Activated effector memory CD4-positive, alpha-beta T cell treated with anti-CD3 and anti-CD28 coated beads, Interleukin-2, amount 50 U/mL, for 16 hours (primary cell): ENCODE measurements around the gene EFHD1.
"Not testable (repeated sequence)": the region's sequence is repeated elsewhere in the genome, so short reads cannot be mapped to it uniquely, and the experiment has no call there.

ENCODE experiments used
- DNase-seq: peaks from one replicate; pipeline ENCODE4 v3.0.0-alpha.2; 2020

EFHD1 gene

GRCh38 chr2:232697059-232697806 is 63.8 kb downstream of the EFHD1 start, which contains the start of gene GIGYF2:
TSS of gene GIGYF2 (plus strand) at chr2:232697331. CDS start at chr2:232735198, 37,867 bp downstream.
- peak; percentile 97 for DNase-seq

GRCh38 chr2:232697807-232698110 is 64.4 kb downstream of the EFHD1 start:
- no peak for DNase-seq

DNA sequence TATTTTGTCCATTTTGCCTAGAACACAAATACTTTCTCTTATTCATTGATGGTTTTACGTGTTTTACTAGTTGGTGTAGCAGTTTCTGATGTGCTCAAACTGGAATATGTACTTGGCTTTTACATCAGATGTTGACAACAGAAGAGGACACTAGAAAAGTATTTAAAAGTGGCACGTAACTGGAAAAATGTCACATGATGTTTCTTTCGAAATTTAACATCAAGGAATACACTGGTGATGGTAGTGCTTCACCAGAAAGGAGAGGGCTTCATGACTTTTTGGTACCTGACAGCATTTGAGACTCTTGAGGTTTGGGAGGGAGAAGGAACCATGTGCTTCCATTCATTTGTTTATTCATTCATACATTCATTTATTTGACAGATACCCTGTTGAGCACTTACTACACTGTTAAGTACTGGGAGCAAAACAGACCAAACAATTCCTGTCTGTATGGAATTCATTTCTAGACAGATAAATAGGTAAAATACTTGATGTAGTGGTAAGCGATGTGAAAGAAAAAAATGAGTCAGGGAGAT is 65.2 kb downstream of the EFHD1 start:
- no peak for DNase-seq

DNA sequence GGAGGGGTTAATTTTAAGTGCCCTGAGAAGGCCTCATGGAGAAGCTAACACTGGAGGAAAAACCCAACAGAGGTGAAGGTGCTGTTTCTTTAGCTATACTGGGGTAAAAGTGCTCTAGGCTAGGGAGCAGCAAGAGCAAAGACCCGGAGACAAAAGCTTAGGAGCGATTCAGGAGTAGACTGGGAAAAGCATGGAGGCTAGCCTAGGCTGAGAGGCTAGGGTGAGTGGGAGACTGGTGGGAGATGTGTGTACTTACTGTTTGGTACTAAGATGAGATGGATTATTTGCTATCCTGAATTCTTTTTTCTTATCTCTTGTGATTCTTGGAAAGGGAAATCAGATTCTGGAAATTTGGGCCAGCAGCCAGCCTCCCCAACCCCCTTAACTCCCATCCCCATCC is 65.7 kb downstream of the EFHD1 start:
- no peak for DNase-seq

GRCh38 chr2:232700154-232700553 is 66.8 kb downstream of the EFHD1 start:
- DNase-seq: no peak

- DNase-seq: no peak
Observed at GRCh38 chr2:232707076-232707475, 73.7 kb downstream of the EFHD1 start.

DNA sequence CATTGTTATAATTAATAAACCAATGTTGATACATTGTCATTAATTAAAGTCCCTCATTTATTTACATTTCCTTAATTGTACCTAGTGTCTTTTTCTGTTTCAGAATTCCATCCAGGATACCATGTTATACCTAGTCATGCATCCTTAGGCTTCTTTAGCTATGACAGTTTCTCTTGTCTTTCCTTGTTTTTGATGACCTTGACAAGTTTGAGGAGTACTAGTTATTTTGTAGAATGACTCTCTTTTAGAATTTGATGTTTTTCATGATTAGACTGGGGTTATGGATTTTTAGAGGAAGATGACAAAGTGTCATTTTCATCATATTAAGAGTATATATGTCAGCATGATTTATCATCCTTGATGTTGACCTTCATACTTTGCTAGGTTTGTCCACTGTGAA is 80.1 kb downstream of the EFHD1 start:
- DNase-seq: no peak

DNA sequence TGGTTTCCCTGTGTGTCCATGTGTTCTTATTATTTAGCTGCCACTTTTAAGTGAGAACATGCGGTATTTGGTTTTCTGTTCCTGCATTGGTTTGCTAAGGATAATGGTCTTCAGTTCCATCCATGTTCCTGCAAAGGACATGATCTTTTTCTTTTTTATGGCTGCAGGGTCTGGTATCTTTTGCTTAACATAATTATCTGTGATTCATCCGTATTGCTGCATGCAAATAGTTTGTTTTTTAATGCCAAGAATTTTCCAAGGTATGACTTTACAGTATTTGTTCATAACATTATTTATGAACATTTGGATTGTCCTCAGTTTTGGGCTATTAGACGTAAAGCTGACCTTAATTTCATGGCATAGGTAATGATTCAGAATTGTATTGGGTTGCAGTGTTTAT is 81.6 kb downstream of the EFHD1 start:
- DNase-seq: no peak

DNA sequence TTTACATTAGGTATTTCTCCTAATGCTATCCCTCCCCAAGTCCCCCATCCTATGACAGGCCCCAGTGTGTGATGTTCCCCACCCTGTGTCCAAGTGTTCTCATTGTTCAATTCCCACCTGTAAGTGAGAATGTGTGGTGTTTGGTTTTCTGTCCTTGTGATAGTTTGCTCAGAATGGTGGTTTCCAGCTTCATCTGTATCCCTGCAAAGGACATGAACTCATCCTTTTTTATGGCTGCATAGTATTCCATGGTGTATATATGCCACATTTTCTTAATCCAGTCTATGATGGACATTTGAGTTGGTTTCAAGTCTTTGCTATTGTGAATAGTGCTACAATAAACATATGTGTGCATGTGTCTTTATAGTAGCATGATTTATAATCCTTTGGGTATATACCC is 86.7 kb downstream of the EFHD1 start:
- not testable (repeated sequence) for DNase-seq

DNA sequence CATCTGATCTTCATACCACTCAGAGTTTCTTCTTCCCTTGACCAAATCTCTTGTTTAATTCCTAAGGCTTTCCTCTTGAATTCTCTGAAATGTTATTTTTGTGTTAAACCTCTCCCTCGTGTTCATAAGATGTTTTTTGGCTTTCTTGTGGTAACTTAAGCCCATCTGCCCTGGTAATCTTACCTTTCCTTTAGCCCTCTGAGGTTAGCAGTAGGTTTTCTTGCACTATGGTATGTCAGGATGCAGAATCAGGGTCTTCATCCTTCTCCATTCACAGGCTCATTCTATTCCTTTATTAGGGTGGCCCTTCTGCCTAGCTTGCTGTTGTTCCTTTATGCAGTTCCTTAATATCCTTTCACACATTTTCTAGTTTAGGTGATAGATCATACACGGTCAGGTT is 87.9 kb downstream of the EFHD1 start:
- no peak for DNase-seq

DNA sequence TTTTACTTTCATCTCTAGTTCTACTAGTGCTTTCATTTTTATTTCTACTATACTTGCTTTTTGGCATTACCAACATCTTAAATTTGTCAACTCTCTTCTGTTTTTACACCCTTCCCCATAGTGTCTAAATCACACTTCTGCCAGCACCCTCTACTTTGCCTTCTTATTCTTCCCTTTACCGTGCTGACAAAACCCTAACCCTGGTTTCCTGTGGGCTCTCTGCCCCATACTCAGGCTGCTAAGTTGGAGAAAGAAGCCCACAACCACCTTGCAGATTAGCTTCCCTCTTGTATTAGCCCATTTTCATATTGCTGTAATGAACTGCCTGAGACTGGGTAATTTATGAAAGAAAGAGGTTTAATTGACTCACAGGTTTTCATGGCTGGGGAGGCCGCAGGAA is 88.5 kb downstream of the EFHD1 start:
- DNase-seq: no peak

- DNase-seq: no peak
Observed at GRCh38 chr2:232723027-232723426, 89.6 kb downstream of the EFHD1 start.

GRCh38 chr2:232728785-232729184 is 95.4 kb downstream of the EFHD1 start:
- no peak for DNase-seq

DNA sequence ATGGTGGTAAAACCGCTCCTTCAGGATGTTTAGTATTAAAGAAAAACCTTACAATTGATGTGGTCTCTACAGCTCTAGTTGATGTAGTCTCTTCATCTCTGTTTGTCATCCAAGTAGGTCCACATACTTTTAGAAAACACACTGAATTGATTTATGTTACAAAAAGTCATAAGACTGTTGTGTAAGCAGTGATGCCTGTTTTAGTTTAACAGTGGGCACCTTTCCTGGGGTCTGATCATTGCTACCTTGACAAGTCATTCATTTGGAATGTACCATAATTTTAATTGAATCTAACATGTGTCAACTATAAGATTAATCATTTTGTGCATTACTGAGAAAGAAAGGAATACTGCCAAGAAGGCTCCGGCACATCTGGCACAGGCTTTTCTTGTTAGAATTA is 98.1 kb downstream of the EFHD1 start:
- no peak for DNase-seq
